ENCODE results near the gene SOX4. TPM values are rescaled to one million over a fixed set of nuclear protein-coding genes. Genes with fewer than 3 reads are reported as not detected.
A peak's percentile ranks its signal among the peaks of the same experiment; 100 is the strongest.
"Not testable (repeated sequence)": the region's sequence is repeated elsewhere in the genome, so short reads cannot be mapped to it uniquely, and the experiment has no call there.

The SOX4 gene
- total RNA-seq (2014; rRNA removed; shearing (Covaris generic)), result 21.6 and 24.6 TPM in 2 replicates

GRCh38 chr6:21593412-21593926, at the start of gene SOX4:
Gene SOX4, plus strand, starts transcription at chr6:21593751. Its CDS starts 784 bp downstream, at chr6:21594535.
- peak; percentile 97 for DNase-seq (ENCODE audit: low read depth)

- not testable (repeated sequence) for DNase-seq (ENCODE audit: low read depth)
Measured at GRCh38 chr6:21552286-21552685, 41.3 kb upstream of the SOX4 start.

- no peak for DNase-seq (ENCODE audit: low read depth)
Measured at GRCh38 chr6:21554286-21554685, 39.3 kb upstream of the SOX4 start.

- no peak for DNase-seq (ENCODE audit: low read depth)
Measured at GRCh38 chr6:21555197-21555596, 38.4 kb upstream of the SOX4 start.

GRCh38 chr6:21556511-21556910, 37.0 kb upstream of the SOX4 start:
- no peak for DNase-seq (ENCODE audit: low read depth)

- no peak for DNase-seq (ENCODE audit: low read depth)
Measured at GRCh38 chr6:21556968-21557721, 36.4 kb upstream of the SOX4 start.

- no peak for DNase-seq (ENCODE audit: low read depth)
Measured at GRCh38 chr6:21559238-21559637, 34.3 kb upstream of the SOX4 start.

GRCh38 chr6:21560249-21560648, 33.3 kb upstream of the SOX4 start:
- no peak for DNase-seq (ENCODE audit: low read depth)

GRCh38 chr6:21565431-21565830, 28.1 kb upstream of the SOX4 start:
- no peak for DNase-seq (ENCODE audit: low read depth)

GRCh38 chr6:21578523-21578922, 15.0 kb upstream of the SOX4 start:
- DNase-seq (ENCODE audit: low read depth), result no peak

GRCh38 chr6:21582651-21583050, 10.9 kb upstream of the SOX4 start:
- no peak for DNase-seq (ENCODE audit: low read depth)

- DNase-seq (ENCODE audit: low read depth), result no peak
Measured at GRCh38 chr6:21586300-21586699, 7.3 kb upstream of the SOX4 start.

- DNase-seq (ENCODE audit: low read depth), result no peak
Measured at GRCh38 chr6:21586740-21587178, 6.8 kb upstream of the SOX4 start.

- DNase-seq (ENCODE audit: low read depth), result peak; percentile 78
Measured at GRCh38 chr6:21587179-21587960, 6.2 kb upstream of the SOX4 start.

- DNase-seq (ENCODE audit: low read depth), result peak; percentile 73
Measured at GRCh38 chr6:21587961-21588480, 5.5 kb upstream of the SOX4 start.

- peak; percentile 91 for DNase-seq (ENCODE audit: low read depth)
Measured at GRCh38 chr6:21588481-21589351, 4.8 kb upstream of the SOX4 start.

- DNase-seq (ENCODE audit: low read depth), result peak; percentile 91
Measured at GRCh38 chr6:21589352-21590345, 3.9 kb upstream of the SOX4 start.

- DNase-seq (ENCODE audit: low read depth), result no peak
Measured at GRCh38 chr6:21590346-21590745, 3.2 kb upstream of the SOX4 start.

GRCh38 chr6:21591446-21591845, 2.1 kb upstream of the SOX4 start:
- no peak for DNase-seq (ENCODE audit: low read depth)

GRCh38 chr6:21592953-21593352, 598 bp upstream of the SOX4 start:
- no peak for DNase-seq (ENCODE audit: low read depth)
